K562 (cell line): Measurements from ENCODE around the gene PDIA5. TPM values are rescaled to one million over a fixed set of nuclear protein-coding genes. Genes with fewer than 3 reads are reported as not detected.

Source experiments
- ATAC-seq: fragments of 200-7000 bp; cut with Tn5 transposase; 3 replicates; pipeline ENCODE4 v1.9.1; 2020; ENCODE audit warnings: moderate library complexity
- BruUV-seq: library from RNA; stranded (reverse); fragments of 400-500 nt; replicated peaks from 2 replicates; lab custom pipeline; 2021; lab: Mats Ljungman, UMichigan
- CTCF ChIA-PET: fragments of 300-600 bp; formaldehyde crosslinking; extraction: SDS; loops from one replicate; lab custom pipeline; 2021; ENCODE audit warnings: low intra/inter-chr PET ratio; lab: Yijun Ruan, JAX
- POLR2A ChIA-PET: fragments of 300-600, 350-650 bp; sonication (Branson Sonifier 250); formaldehyde crosslinking; extraction: SDS; loops from one replicate; lab custom pipeline; 2021; ENCODE audit warnings: antibody characterized with exemption, inconsistent platforms; lab: Yijun Ruan, JAX
- DNase-seq, 4 experiments: peaks; one replicate each; pipeline versions ENCODE4 v3.0.0 to v3.0.0-alpha.2; 2011 to 2018; ENCODE audit warnings: low spot score in 3 of 4, mixed read lengths in 3 of 4; ENCODE audit errors: extremely low read depth in 1 of 4
- FAIRE-seq: peaks from 2 replicates; lab custom pipeline; 2011; peaks lifted over from hg19 to GRCh38; lab: Jason Lieb, UNC
- H2AFZ ChIP-seq: 2 replicates; pipeline ENCODE4 v1.6.0; 2011; ENCODE audit warnings: low read depth, low read length, control low read depth, inconsistent platforms
- H3K27ac ChIP-seq: fragments of 200-600 bp; 3 replicates; pipeline ENCODE4 v1.8.0; 2011; ENCODE audit warnings: low read depth, mild to moderate bottlenecking, control low read depth, inconsistent platforms, low read length, moderate library complexity, mixed read lengths; ENCODE audit errors: extremely low read depth
- H3K27me3 ChIP-seq, 2 experiments: fragments of 300-600 bp in 1 of 2; 2 replicates in 1 of 2; 3 replicates in 1 of 2; pipeline versions ENCODE4 v1.6.0 to v1.8.0; 2011; ENCODE audit warnings: inconsistent platforms in 2 of 2, low read length in 2 of 2, mild to moderate bottlenecking in 1 of 2, mixed read lengths in 1 of 2, moderate library complexity in 1 of 2; ENCODE audit not compliant: control insufficient read depth in 2 of 2, insufficient read depth in 2 of 2
- H3K36me3 ChIP-seq: fragments of 300-600 bp; 3 replicates; pipeline ENCODE4 v1.8.0; 2011; ENCODE audit warnings: mild to moderate bottlenecking, low read length, inconsistent platforms; ENCODE audit not compliant: control insufficient read depth, insufficient read depth
- H3K4me1 ChIP-seq, 2 experiments: fragments of 200-600 bp in 1 of 2; replicated peaks in 1 of 2; 2 replicates in 1 of 2; 3 replicates in 1 of 2; pipeline versions ENCODE4 v1.5.1 to v1.8.0; 2011; ENCODE audit warnings: inconsistent platforms in 2 of 2, low read length in 2 of 2, mild to moderate bottlenecking in 1 of 2, mixed read lengths in 1 of 2, moderate library complexity in 1 of 2; ENCODE audit not compliant: control insufficient read depth in 2 of 2, insufficient read depth in 2 of 2
- H3K4me2 ChIP-seq: 2 replicates; pipeline ENCODE4 v1.6.1; 2011; ENCODE audit warnings: low read length, control low read depth, inconsistent platforms, mixed read lengths; ENCODE audit not compliant: insufficient read depth
- H3K4me3 ChIP-seq: fragments of 200-600 bp; sonication (generic), shearing (Covaris generic); 2 replicates; pipeline ENCODE4 v1.5.1; 2016; ENCODE audit warnings: control low read depth, inconsistent platforms
- H3K79me2 ChIP-seq: fragments of 200-600 bp; 3 replicates; pipeline ENCODE4 v1.8.0; 2011; ENCODE audit warnings: low read length, inconsistent platforms; ENCODE audit not compliant: control insufficient read depth, insufficient read depth
- H3K9ac ChIP-seq, 2 experiments: 2 replicates each; pipeline versions ENCODE4 v1.6.0 to v1.6.1; 2011; ENCODE audit warnings: low read depth in 2 of 2, low read length in 2 of 2, control low read depth in 1 of 2, inconsistent platforms in 1 of 2, mild to moderate bottlenecking in 1 of 2, mixed read lengths in 1 of 2; ENCODE audit not compliant: insufficient read depth in 1 of 2
- H3K9me1 ChIP-seq: one replicate; pipeline ENCODE4 v1.6.0; 2011; ENCODE audit warnings: inconsistent platforms, mild to moderate bottlenecking, low read length, moderate library complexity; ENCODE audit not compliant: control insufficient read depth, insufficient read depth
- H3K9me3 ChIP-seq: replicated peaks from 2 replicates; pipeline ENCODE4 v1.5.1; 2011; ENCODE audit warnings: low read depth, low read length, inconsistent platforms; ENCODE audit not compliant: control insufficient read depth, insufficient read depth
- H4K20me1 ChIP-seq: replicated peaks from 2 replicates; pipeline ENCODE4 v1.6.1; 2011; ENCODE audit warnings: low read length, inconsistent platforms, mixed read lengths; ENCODE audit not compliant: control insufficient read depth, insufficient read depth
- CHD1 ChIP-seq: fragments of 200-600 bp; sonication (generic); IDR thresholded peaks from one replicate; pipeline ENCODE4 v1.6.1; 2012; ENCODE audit warnings: mild to moderate bottlenecking, moderate library complexity, low read length, inconsistent platforms
- HNRNPH1 ChIP-seq: fragments of 200-400 bp; formaldehyde crosslinking; optimal IDR thresholded peaks from 2 replicates; pipeline ENCODE3; 2017; ENCODE audit warnings: low read depth, mild to moderate bottlenecking, low read length, moderate library complexity
- JUND ChIP-seq, 2 experiments: IDR thresholded peaks; 2 replicates in 1 of 2; 3 replicates in 1 of 2; pipeline ENCODE4 v1.6.1; 2011; ENCODE audit warnings: borderline replicate concordance in 2 of 2, low read depth in 2 of 2, low read length in 2 of 2, improper control_type of control experiment in 1 of 2, missing biosample characterization in 1 of 2, missing genetic modification characterization in 1 of 2, missing genetic modification reagents in 1 of 2
- KHSRP ChIP-seq: fragments of 450-650 bp; IDR thresholded peaks from 2 replicates; pipeline ENCODE4 v1.6.1; 2017
- KLF6 ChIP-seq: fragments of 250-450 bp; sonication (Bioruptor Pico); IDR thresholded peaks from 2 replicates; pipeline ENCODE4 v1.4.0; 2020; ENCODE audit warnings: mild to moderate bottlenecking, moderate library complexity, borderline replicate concordance
- MYBL2 ChIP-seq, 2 experiments: fragments of 450-650 bp in 1 of 2; sonication (generic) in 1 of 2; formaldehyde crosslinking in 1 of 2; IDR thresholded peaks; 2 replicates each; pipeline versions ENCODE4 v1.6.1 to v1.8.1; 2017 to 2022; ENCODE audit warnings: borderline replicate concordance in 1 of 2, inconsistent platforms in 1 of 2, low read depth in 1 of 2, mild to moderate bottlenecking in 1 of 2, missing genetic modification reagents in 1 of 2, moderate library complexity in 1 of 2
- NELFE ChIP-seq: IDR thresholded peaks from 2 replicates; pipeline ENCODE4 v1.6.1; 2011; ENCODE audit warnings: mild to moderate bottlenecking; ENCODE audit not compliant: insufficient read depth, insufficient read length
- PURB ChIP-seq: sonication (generic); formaldehyde crosslinking; IDR thresholded peaks from 2 replicates; pipeline ENCODE4 v1.9.0; 2021; ENCODE audit warnings: low read depth, mild to moderate bottlenecking, missing genetic modification reagents
- RBM25 ChIP-seq: fragments of 200-400 bp; formaldehyde crosslinking; IDR thresholded peaks from 2 replicates; pipeline ENCODE4 v1.6.1; 2018; ENCODE audit warnings: low read length, low read depth, moderate library complexity; ENCODE audit not compliant: severe bottlenecking
- TSC22D4 ChIP-seq: fragments of 450-650 bp; IDR thresholded peaks from 2 replicates; pipeline ENCODE4 v1.6.1; 2016; ENCODE audit warnings: missing genetic modification characterization, missing biosample characterization, control low read depth
- ZNF165 ChIP-seq: fragments of 250-450 bp; sonication (Bioruptor Pico); IDR thresholded peaks from 2 replicates; pipeline ENCODE4 v1.4.0; 2020; ENCODE audit warnings: borderline replicate concordance
- WGBS: fragments of 100-300 bp; shearing (Covaris generic); methylation state at CpG from one replicate; pipeline ENCODE4 v1.1.6; 2016; ENCODE audit warnings: low coverage, mixed read lengths; ENCODE audit not compliant: insufficient coverage; ENCODE audit errors: missing lambda C conversion rate; 5-methylcytosine and 5-hydroxymethylcytosine counted together
- in situ Hi-C: fragments of 300-500 bp; cut with MboI; formaldehyde crosslinking; loops from 4 replicates; pipeline ENCODE4 v1.15.0; 2018; ENCODE audit warnings: inconsistent platforms, mixed read lengths
- intact Hi-C: fragments of 100-400 bp; cut with micrococcal nuclease; formaldehyde crosslinking; loops from 2 replicates; pipeline ENCODE4 v1.14.2; 2022
- polyA plus RNA-seq, 8 experiments: library from polyadenylated mRNA; depleted of rRNA in 4 of 8; stranded (reverse) in 5 of 8; unstranded in 3 of 8; fragments of >200 nt; fragmentation: Nextera tagmentation in 2 of 8; fragmentation: Illumina TruSeq in 1 of 8; extraction: Ambion mirVana in 2 of 8; extraction: Trizol in 1 of 8; gene quantifications; 2 replicates each; pipeline versions ENCODE4 v1.2.1 to v1.2.3, GENCODE V29; 2011 to 2014; ENCODE audit warnings: inconsistent platforms in 1 of 8, missing spikeins in 1 of 8
- total RNA-seq, 7 experiments: library from RNA; depleted of rRNA in 6 of 7; stranded (reverse); fragments of >200 nt in 6 of 7; fragmentation: Illumina TruSeq in 2 of 7; extraction: Trizol in 2 of 7; gene quantifications; 2 replicates each; pipeline versions ENCODE4 v1.2.1 to v1.2.3, GENCODE V29; 2011 to 2021; ENCODE audit warnings: low replicate concordance in 1 of 7
- TF ChIP-seq, protein P1 (sequence below): sonication (generic); formaldehyde crosslinking; IDR thresholded peaks from 2 replicates; pipeline ENCODE4 v1.8.0; 2022; ENCODE audit warnings: mild to moderate bottlenecking, missing genetic modification reagents
- TF ChIP-seq, protein P2 (sequence below), 2 experiments: fragments of 450-650 bp; conservative IDR thresholded peaks; 2 replicates each; pipeline ENCODE4 v1.6.1; 2017; ENCODE audit warnings: mild to moderate bottlenecking in 2 of 2, moderate library complexity in 2 of 2
- TF ChIP-seq, protein P3 (sequence below): IDR thresholded peaks from 2 replicates; pipeline ENCODE4 v1.6.1; 2016; ENCODE audit warnings: missing genetic modification characterization, missing compliant biosample characterization

Gene PDIA5
- total and polyA plus RNA-seq, 9 of the 15 experiments (the other 6 are each of a cell fraction or from before 2014, with no cell fraction given) = 3.4 to 31.8 (median 19.6) TPM

DNA sequence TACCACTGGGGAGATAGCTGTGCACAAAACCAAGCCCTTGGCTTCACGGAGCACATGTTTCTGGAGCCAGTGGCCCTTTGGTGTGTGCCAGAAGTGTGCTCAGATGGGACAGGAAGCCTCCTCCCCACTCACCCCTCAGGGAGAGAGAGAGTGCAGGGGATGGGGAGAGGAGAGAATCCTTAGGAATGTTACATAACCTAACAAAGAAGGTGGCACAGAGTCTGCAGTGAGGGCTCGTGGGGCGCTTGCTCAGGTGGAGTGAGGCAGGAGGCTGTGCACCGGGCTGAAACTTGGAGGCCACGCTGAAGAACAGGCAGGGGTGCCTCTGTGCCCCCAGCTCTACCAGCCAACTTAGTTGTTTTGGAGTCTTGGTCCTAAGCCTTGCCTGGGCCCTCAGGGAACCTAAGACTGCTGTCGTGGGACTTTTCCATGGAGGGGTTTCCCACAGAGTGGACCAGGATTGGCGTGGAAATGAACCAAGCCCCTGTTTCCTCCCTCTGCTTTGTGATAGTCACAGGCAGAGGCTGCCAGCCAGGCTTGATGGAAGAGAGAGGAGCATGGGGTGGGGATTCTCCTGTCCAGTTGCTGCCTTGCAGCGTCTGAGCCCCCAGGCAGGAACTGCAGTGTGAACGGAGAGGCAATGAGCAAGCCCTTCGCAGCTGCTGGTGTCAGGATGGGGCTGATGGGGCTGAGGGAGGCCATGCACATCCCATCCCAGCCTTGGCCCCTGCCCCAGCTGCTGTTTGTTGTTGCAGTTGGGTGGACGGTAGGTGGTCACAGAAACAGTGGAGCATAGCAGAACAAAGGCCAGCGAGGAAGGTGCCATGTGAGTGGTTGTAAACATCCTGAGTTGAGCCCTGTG lies 32.7 kb downstream of the PDIA5 start (continued):
- TF ChIP-seq PURB = no peak
- no peak for TF ChIP-seq RBM25
- no peak for TF ChIP-seq KLF6 (CRISPR knock-in tag)
- no peak for TF ChIP-seq ZNF165 (CRISPR knock-in tag)

DNA sequence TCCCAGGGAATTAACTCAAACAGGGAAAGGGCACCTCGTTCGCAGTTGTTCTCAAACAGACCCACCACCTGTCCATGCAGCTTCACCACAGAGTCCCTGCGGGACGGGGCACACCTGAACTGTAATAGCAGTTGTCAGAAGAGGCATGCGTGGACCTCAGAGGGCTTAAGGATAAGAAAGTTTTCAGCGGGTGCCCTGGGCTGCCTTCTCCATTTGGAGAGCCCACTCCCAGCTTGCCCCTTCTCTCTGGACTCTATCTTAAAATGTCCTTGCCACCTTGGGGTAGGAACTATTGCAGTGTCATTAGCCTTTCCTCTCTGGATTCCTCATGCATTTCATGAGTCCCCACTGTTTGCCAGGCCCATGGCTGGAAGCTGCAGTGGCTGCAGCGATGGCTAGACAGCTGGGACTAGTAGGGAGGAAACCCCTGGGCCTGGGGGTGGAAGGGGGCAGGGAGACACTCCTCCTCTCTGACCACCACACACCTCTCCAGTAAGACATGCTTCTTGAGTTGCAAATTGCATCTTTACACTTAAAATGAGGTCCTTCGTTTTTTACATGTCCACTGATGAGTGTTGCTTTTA lies 33.5 kb downstream of the PDIA5 start:
- DNase-seq (no peak), FAIRE-seq (no peak), ATAC-seq (no peak)
- in situ Hi-C loops = no loop called here
- no peak overlapping the region for H2AFZ ChIP-seq
- no peaks in the 10 kb centered on the region for H3K9me3 ChIP-seq
- no peaks in the 10 kb centered on the region for H3K4me1 ChIP-seq
- no peaks in the 10 kb centered on the region for H3K79me2 ChIP-seq
- no peak overlapping the region for H3K27ac ChIP-seq
- WGBS = 80% methylated on average over 5 of the region's 8 CpGs
- ChIA-PET POLR2A (no interaction called here), CTCF (no interaction called here)
- no peaks in the 10 kb centered on the region for H4K20me1 ChIP-seq
- H3K4me2 ChIP-seq = no peak overlapping the region
- no peak overlapping the region for H3K9ac ChIP-seq
- peaks cover 71% of the 10 kb centered on the region; the same call in 2 of the 3 replicates for H3K36me3 ChIP-seq
- H3K9me1 ChIP-seq = no peaks in the 10 kb centered on the region
- no TSS peak for BruUV-seq
- intact Hi-C loops = no loop called here
- no peaks in the 10 kb centered on the region for H3K27me3 ChIP-seq
- no peak overlapping the region for H3K4me3 ChIP-seq
- TF ChIP-seq, protein P1, sequence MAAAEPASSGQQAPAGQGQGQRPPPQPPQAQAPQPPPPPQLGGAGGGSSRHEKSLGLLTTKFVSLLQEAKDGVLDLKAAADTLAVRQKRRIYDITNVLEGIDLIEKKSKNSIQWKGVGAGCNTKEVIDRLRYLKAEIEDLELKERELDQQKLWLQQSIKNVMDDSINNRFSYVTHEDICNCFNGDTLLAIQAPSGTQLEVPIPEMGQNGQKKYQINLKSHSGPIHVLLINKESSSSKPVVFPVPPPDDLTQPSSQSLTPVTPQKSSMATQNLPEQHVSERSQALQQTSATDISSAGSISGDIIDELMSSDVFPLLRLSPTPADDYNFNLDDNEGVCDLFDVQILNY = no peak
- TF ChIP-seq, protein P2, sequence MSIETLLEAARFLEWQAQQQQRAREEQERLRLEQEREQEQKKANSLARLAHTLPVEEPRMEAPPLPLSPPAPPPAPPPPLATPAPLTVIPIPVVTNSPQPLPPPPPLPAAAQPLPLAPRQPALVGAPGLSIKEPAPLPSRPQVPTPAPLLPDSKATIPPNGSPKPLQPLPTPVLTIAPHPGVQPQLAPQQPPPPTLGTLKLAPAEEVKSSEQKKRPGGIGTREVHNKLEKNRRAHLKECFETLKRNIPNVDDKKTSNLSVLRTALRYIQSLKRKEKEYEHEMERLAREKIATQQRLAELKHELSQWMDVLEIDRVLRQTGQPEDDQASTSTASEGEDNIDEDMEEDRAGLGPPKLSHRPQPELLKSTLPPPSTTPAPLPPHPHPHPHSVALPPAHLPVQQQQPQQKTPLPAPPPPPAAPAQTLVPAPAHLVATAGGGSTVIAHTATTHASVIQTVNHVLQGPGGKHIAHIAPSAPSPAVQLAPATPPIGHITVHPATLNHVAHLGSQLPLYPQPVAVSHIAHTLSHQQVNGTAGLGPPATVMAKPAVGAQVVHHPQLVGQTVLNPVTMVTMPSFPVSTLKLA (conservative IDR thresholded peaks at IDR 0.05) = no peak
- TF ChIP-seq HNRNPH1 (no peak), CHD1 (no peak), TSC22D4 (no peak), JUND (IDR thresholded peaks at IDR 0.05; ENCODE audit: borderline replicate concordance, low read depth, low read length) (no peak), JUND (tag; IDR thresholded peaks at IDR 0.05; ENCODE audit: borderline replicate concordance, low read depth, low read length) (no peak), KHSRP (no peak), NELFE (no peak), MYBL2 (IDR thresholded peaks at IDR 0.05; ENCODE audit: low read depth) (no peak), MYBL2 (CRISPR knock-in tag; IDR thresholded peaks at IDR 0.05; ENCODE audit: borderline replicate concordance) (no peak)
- TF ChIP-seq, protein P3, sequence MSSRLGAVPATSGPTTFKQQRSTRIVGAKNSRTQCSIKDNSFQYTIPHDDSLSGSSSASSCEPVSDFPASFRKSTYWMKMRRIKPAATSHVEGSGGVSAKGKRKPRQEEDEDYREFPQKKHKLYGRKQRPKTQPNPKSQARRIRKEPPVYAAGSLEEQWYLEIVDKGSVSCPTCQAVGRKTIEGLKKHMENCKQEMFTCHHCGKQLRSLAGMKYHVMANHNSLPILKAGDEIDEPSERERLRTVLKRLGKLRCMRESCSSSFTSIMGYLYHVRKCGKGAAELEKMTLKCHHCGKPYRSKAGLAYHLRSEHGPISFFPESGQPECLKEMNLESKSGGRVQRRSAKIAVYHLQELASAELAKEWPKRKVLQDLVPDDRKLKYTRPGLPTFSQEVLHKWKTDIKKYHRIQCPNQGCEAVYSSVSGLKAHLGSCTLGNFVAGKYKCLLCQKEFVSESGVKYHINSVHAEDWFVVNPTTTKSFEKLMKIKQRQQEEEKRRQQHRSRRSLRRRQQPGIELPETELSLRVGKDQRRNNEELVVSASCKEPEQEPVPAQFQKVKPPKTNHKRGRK (tag) = no peak
